Measurements from ENCODE around the gene PDE4D. TPM values are rescaled to one million over a fixed set of nuclear protein-coding genes. Genes with fewer than 3 reads are reported as not detected.

Gene PDE4D
- total and polyA plus RNA-seq, 11 donors: 5.2 to 68.3 (median 42.1) TPM

GRCh38 chr5:59282726-59283125 is 610.8 kb downstream of the PDE4D start:
- H3K27ac ChIP-seq: no peak overlapping the region
- no peak for DNase-seq
- no peaks in the 10 kb centered on the region for H3K27me3 ChIP-seq
- no peak for TF ChIP-seq POLR2A (IDR thresholded peaks at IDR 0.05)
- no peak for TF ChIP-seq CTCF (IDR thresholded peaks at IDR 0.05)
- H3K4me1 ChIP-seq: peaks cover 0 to 11% (median under 1%) of the 10 kb centered on the region in 12 donors
- WGBS, 4 donors: 77 to 86% (median 84%) methylated on average over 1 of the region's 1 CpG
- no peak for ATAC-seq
- no peaks in the 10 kb centered on the region for H3K36me3 ChIP-seq
- no peaks in the 10 kb centered on the region for H3K9me3 ChIP-seq
- intact Hi-C loops (cut with DNase I): loop anchor here in 1 of 10 donors (5.0 kb wide), 1 partner anchor 85 kb away; no protein-coding TSS in a partner anchor
- no peak overlapping the region for H3K4me3 ChIP-seq

- peaks cover 0 to 29% (median 11%) of the 10 kb centered on the region in 12 donors for H3K4me1 ChIP-seq
- TF ChIP-seq CTCF (IDR thresholded peaks at IDR 0.05) (no peak), POLR2A (IDR thresholded peaks at IDR 0.05) (no peak)
- 96 to 100% (median 97%) methylated on average over 2 of the region's 2 CpGs for WGBS, 4 donors
- H3K36me3 ChIP-seq: no peaks in the 10 kb centered on the region
- no peak overlapping the region for H3K27ac ChIP-seq
- ATAC-seq (no peak), DNase-seq (no peak)
- no peak overlapping the region for H3K4me3 ChIP-seq
- no peaks in the 10 kb centered on the region for H3K9me3 ChIP-seq
- no peaks in the 10 kb centered on the region for H3K27me3 ChIP-seq
- intact Hi-C loops (cut with DNase I): loop anchor here in 8 of 10 donors (5.0 to 10.0 kb wide), 5 partner anchors 37 to 87 kb away; no protein-coding TSS in a partner anchor
Observed at GRCh38 chr5:59279979-59280378, 613.5 kb downstream of the PDE4D start.

GRCh38 chr5:59276917-59277372 is 616.6 kb downstream of the PDE4D start:
- H3K4me1 ChIP-seq: peaks cover 0 to 29% (median 12%) of the 10 kb centered on the region in 12 donors
- TF ChIP-seq POLR2A (IDR thresholded peaks at IDR 0.05): no peak
- no peak for TF ChIP-seq CTCF (IDR thresholded peaks at IDR 0.05)
- peak overlapping the region in 5 of 12 donors; percentile 44 to 65 (median 58) for H3K4me3 ChIP-seq
- no peaks in the 10 kb centered on the region for H3K9me3 ChIP-seq
- ATAC-seq (peak in 3 of 4 donors; percentile 49 to 85 (median 81)), DNase-seq (peak in 2 of 5 donors; percentile 20 to 42)
- H3K36me3 ChIP-seq: no peaks in the 10 kb centered on the region
- H3K27me3 ChIP-seq: no peaks in the 10 kb centered on the region
- peak overlapping the region in 10 of 12 donors; percentile 64 to 86 (median 76) for H3K27ac ChIP-seq
- intact Hi-C loops (cut with DNase I): loop anchor here in 8 of 10 donors (5.0 to 10.0 kb wide), 4 partner anchors 40 to 88 kb away; no protein-coding TSS in a partner anchor
- WGBS, 4 donors: 49 to 63% (median 54%) methylated on average over 5 of the region's 5 CpGs

GRCh38 chr5:59276325-59276675 is 617.2 kb downstream of the PDE4D start:
- no peak for DNase-seq
- Histone ChIP-seq H3K4me3 (peak overlapping the region in 10 of 12 donors; percentile 43 to 65 (median 54)), H3K36me3 (no peaks in the 10 kb centered on the region), H3K27ac (peak overlapping the region; percentile 26 to 86 (median 74)), H3K9me3 (no peaks in the 10 kb centered on the region), H3K4me1 (peaks cover 0 to 29% (median 12%) of the 10 kb centered on the region in 12 donors), H3K27me3 (no peaks in the 10 kb centered on the region)
- peak in 2 of 4 donors; percentile 22 to 31 for ATAC-seq
- TF ChIP-seq CTCF (IDR thresholded peaks at IDR 0.05) (no peak), POLR2A (IDR thresholded peaks at IDR 0.05) (no peak)
- intact Hi-C loops (cut with DNase I): loop anchor here in 8 of 10 donors (5.0 to 10.0 kb wide), 4 partner anchors 41 to 89 kb away; no protein-coding TSS in a partner anchor
- 49 to 67% (median 57%) methylated on average over 2 of the region's 2 CpGs for WGBS, 4 donors

Data from heart left ventricle (tissue), 16 donors.